Stimulated activated CD4-positive, alpha-beta T cell treated with anti-CD3 and anti-CD28 coated beads, Interleukin-4, amount 100 ng/mL, for 4 hours (primary cell): ENCODE data around the gene ADAM17.
"Not testable (repeated sequence)": the region's sequence is repeated elsewhere in the genome, so short reads cannot be mapped to it uniquely, and the experiment has no call there.

ENCODE experiments used
- DNase-seq, 2 experiments: peaks; one replicate each; pipeline ENCODE4 v3.0.0-alpha.2; 2020

The ADAM17 gene

GRCh38 chr2:9518780-9519179 lies 36.9 kb downstream of the ADAM17 start:
- DNase-seq: no peak

DNA sequence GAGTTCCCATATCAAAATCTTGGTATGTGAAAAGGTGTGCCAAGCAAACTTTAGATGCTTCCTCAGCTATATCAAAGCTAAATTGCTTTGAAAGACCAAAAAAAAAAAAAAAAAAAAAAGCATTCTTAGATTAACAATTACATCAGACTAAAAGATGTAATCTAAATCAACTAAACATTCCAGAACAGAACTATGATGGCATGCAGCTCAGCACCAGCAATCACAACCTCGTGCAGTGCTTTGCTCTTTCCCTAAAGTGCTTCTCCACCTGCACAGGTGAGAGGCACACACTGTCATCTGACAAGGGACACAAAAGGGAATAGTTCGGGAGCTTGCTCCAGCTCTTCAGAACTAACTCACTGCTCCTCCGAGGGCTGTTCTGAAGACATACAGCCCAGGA lies 37.5 kb downstream of the ADAM17 start:
- no peak for DNase-seq

DNA sequence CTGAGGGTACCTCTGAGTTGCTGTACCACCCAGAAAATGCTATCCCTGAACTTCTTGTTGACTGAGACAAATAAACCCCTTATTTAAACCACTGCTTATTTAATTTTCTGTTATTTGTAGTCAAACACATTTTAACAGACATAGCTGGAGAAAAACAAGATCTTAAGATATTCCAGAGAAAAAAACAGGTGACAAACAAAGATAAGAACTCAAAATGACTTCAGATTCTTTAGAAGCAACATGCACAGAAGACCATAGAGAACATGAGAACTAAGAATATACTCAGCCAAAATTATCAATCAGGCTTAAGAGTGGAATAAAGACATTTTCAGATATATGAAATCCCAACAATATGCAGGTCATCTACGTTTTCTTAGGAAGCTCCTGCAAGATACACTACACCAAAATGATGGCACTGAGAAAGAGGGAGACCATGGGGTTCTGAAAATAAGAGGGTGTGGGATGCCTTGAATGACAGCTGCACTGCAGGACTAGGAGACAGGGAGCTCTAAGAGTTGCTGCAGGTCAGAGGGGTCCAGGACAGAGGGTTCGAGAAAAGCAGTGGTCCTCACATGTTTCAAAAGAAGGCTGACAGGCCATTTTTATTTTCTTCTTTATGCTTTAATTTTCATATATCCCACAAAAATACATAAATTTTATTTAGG lies 38.4 kb downstream of the ADAM17 start:
- no peak for DNase-seq

DNA sequence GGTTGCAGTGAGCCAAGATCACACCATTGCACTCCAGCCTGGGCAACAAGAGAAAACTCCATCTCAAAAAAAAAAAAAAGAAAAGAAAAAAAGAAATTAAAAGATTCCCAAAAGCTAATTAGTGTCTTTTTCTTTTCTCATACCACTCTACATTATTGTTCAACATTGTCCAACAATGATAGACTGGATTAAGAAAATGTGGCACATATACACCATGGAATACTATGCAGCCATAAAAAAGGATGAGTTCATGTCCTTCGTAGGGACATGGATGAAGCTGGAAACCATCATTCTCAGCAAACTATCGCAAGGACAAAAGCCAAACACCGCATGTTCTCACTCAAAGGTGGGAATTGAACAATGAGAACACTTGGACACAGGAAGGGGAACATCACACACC lies 41.7 kb downstream of the ADAM17 start:
- not testable (repeated sequence) for DNase-seq

GRCh38 chr2:9508931-9509330 lies 46.7 kb downstream of the ADAM17 start:
- no peak for DNase-seq

- DNase-seq: no peak
These were observed 57.4 kb downstream of the ADAM17 start for GRCh38 chr2:9498210-9498609.

GRCh38 chr2:9497017-9497416 lies 58.6 kb downstream of the ADAM17 start:
- DNase-seq: peak in 1 of 2 experiments; percentile 18

- no peak for DNase-seq
These were observed 61.5 kb downstream of the ADAM17 start for GRCh38 chr2:9494081-9494480.

- DNase-seq: no peak
These were observed 62.2 kb downstream of the ADAM17 start for GRCh38 chr2:9493478-9493877.

- DNase-seq: no peak
These were observed 62.7 kb downstream of the ADAM17 start for GRCh38 chr2:9492927-9493326.

- no peak for DNase-seq
These were observed 64.8 kb downstream of the ADAM17 start for GRCh38 chr2:9490789-9491188.

GRCh38 chr2:9488583-9489547 lies 66.8 kb downstream of the ADAM17 start:
- no peak for DNase-seq

DNA sequence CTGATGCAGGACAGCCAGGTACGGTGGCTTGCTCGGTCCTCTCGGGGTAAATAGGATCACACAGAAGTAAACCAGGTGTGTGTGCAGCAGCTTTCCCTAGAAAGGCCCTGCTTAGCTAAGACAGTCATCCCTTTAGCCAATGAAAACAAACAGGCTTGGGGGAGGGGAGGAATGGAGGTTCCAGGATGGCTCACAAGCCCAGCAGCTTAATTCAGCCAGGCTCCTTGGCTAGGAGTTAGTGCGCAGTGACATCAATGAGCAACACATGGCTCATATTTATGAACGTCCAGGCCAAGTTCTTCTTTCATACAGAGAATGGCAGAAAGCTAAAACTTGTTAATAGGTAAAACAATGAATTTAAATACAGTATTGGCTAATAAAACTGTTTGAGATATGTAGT lies 71.1 kb downstream of the ADAM17 start:
- no peak for DNase-seq

DNA sequence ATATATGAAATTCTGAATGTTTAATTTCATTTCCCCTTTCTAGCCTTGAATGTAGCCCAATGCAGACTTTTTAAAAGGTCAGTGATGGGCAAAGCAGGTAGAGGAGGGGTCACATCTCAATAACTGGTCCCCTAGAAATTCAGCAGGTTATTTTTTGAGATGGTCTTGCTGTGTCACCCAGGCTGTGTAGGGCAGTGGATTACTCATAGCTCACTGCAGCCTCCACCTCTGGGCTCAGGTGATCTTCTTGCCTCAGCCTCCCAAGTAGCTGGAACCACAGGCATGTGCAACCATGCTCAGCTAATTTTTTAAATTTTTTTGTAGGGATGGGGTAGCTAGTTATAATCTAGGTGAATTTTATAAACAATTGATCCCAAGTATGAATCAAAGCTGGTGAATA lies 72.5 kb downstream of the ADAM17 start:
- DNase-seq: no peak

DNA sequence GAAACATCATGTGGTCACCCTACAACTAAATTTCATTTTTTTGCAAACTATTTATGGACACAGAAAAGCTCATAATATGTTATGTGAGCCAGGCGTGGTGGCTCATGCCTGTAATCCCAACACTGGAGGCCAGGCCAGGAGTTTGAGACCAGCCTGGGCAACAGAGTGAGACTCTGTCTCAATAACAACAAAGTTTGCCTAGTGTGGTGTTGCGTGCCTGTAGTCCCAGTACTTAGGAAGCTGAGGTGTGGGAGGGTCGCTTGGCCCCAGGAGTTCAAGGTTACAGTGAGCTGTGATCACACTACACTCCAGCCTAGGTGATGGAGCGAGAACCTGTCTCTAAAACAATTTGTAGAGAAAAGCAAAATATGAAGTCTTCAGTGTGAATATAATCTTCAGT lies 75.5 kb downstream of the ADAM17 start:
- no peak for DNase-seq

- no peak for DNase-seq
These were observed 77.1 kb downstream of the ADAM17 start for GRCh38 chr2:9478526-9478925.

DNA sequence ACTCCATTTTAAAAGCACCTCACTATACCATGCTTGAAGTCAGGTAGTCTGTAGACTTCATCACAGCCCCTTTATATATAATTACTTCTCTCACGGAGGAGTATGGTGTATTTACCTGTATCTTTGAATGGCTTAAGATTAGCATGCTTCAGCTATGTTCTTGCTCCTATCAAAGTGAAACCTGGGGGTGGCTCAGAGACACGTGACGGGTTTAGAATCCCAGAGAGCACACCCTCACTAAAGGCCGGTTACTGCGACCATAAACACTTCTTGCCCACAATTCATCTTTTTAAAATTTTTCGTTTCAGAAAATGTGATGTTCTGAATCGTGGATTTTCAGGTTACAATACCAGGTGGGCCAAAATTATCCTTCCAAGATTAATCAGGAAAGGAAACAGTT lies 77.7 kb downstream of the ADAM17 start:
- no peak for DNase-seq

GRCh38 chr2:9474361-9475057 lies 81.1 kb downstream of the ADAM17 start, which contains the start of gene IAH1:
Gene IAH1 (plus strand): TSS chr2:9474551. CDS start chr2:9474567, 16 bp downstream.
- peak; percentile 73 to 82 for DNase-seq

DNA sequence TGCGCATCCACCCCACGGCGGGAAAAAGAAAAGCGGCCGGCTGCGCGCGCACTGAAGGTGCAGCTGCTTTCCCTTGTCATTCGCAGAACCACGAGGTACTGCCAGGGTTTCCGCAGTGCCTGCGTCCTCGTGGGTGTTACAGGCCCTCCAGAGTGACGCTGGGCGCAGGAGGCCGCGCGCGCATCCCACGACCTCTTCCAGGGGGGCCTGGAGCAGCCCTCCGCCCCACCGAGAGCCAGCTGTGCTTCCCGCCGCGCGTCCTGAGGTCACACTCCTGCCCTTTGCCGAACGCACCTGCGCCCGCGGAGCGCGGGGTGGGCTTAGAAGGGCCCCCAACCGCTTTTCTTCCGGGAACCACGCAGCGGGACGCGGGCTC lies 81.7 kb downstream of the ADAM17 start:
- DNase-seq: peak; percentile 55 to 68

DNA sequence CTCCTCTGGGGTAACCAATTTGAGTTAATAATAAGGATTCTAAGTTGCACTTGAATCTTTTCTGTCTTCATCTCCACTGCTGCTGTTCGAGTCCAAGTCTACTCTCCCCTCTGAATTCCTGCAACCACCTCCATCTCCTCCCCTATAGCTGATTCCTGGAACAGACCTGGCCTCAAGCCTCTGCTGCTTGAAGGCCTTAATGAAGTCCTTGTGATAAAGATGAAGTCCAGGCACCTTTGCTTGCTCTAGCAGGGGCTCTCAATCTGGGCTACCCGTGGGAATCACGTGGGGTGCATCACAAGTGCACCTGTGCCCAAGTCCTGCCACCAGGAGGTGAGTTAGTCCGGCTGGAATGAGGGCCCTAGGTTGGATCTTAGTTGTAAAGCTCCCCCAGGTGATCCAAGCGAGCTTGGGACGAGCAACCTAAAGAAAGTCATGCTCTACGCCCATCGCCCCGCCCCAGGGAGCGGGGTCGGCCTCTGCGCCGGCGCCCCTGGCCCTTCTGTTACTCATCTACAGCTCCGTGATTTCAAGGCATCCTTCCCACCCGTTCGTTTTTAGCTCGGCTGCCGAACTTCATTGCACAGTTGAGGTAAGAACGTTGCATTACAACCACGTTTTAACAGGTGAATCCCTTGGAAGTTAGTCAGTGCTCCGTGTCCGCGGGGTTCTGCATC lies 82.2 kb downstream of the ADAM17 start:
- no peak for DNase-seq

- no peak for DNase-seq
These were observed 83.1 kb downstream of the ADAM17 start for GRCh38 chr2:9472511-9472910.

DNA sequence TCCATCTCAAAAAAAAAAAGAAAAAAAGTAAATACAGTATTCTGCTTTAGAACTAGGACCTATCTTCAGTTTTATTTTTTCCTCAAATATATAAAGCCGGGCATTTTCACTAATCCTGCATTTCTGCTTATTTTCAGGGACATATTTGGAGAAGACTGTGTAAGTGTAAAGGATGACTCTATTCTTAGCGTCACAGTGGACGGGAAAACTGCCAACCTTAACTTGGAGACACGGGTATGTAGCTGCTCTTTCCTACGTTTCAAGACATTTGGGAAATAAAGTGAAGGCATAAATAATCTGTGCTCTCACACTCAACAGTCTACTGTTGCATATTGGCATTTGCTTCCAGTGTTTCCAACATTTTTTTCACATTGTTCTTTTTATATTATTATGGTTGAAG lies 84.4 kb downstream of the ADAM17 start:
- DNase-seq: no peak

DNA sequence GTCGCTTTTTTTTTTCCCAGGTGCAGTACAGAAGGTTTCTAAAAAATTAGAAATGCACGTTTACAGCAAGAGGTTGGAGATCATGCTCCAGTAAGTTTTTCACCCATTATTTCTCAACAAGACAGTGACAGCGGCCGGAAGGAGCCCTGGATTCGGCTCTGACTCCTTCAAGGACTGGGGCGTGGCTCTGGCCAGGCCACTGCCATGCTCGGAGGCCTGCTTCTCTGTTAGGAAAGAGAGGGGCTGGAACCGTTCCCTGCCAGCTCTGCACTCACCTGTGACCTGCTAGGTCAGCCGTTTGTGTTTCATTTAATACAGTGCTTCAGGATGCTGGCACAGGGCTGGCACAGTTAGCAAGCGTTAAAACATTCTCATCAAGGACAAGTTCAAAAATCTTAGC lies 87.9 kb downstream of the ADAM17 start:
- no peak for DNase-seq
